Keratinocyte (primary cell): Measurements from ENCODE around the gene PLA2G10.

Source experiments
- EZH2 ChIP-seq: IDR thresholded peaks from one replicate; pipeline ENCODE4 v1.6.1; 2012; ENCODE audit warnings: inconsistent platforms, mild to moderate bottlenecking, low read length, moderate library complexity
- TF ChIP-seq, protein P1 (sequence below), 3 experiments: IDR thresholded peaks in 1 of 3; conservative IDR thresholded peaks in 1 of 3; optimal IDR thresholded peaks in 1 of 3; 2 replicates in 2 of 3; 3 replicates in 1 of 3; pipeline versions ENCODE3 to v1.5.1; 2011; ENCODE audit warnings: low read length in 3 of 3, mild to moderate bottlenecking in 3 of 3, moderate library complexity in 2 of 3, control low read depth in 1 of 3, inconsistent platforms in 1 of 3; ENCODE audit not compliant: insufficient read depth in 2 of 3; ENCODE audit errors: extremely low read depth in 1 of 3

DNA sequence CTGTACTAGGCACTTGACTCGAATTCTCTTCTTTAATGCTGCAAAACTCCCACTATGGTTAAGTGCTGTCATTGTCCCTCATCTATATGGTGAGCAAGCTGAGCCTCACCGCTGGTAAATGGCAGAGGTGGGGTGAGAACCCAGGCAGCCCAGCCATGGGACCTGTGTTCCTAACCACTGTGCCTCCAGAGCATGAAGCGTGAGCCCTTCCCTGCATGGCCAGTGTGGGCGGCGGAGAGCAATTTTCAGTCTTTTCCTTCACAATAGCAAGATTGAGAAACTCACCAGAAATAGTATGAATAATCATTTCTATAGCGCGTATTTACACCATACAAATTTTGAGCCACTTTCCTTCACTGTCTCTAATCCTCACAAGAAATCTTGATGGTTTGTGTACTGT is 52.2 kb downstream of the PLA2G10 start:
- TF ChIP-seq, protein P1, sequence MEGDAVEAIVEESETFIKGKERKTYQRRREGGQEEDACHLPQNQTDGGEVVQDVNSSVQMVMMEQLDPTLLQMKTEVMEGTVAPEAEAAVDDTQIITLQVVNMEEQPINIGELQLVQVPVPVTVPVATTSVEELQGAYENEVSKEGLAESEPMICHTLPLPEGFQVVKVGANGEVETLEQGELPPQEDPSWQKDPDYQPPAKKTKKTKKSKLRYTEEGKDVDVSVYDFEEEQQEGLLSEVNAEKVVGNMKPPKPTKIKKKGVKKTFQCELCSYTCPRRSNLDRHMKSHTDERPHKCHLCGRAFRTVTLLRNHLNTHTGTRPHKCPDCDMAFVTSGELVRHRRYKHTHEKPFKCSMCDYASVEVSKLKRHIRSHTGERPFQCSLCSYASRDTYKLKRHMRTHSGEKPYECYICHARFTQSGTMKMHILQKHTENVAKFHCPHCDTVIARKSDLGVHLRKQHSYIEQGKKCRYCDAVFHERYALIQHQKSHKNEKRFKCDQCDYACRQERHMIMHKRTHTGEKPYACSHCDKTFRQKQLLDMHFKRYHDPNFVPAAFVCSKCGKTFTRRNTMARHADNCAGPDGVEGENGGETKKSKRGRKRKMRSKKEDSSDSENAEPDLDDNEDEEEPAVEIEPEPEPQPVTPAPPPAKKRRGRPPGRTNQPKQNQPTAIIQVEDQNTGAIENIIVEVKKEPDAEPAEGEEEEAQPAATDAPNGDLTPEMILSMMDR (optimal IDR thresholded peaks at IDR 0.05 in 1 of 3, IDR thresholded peaks at IDR 0.05 in 1 of 3, conservative IDR thresholded peaks at IDR 0.05 in 1 of 3; ENCODE audit: extremely low read depth in 1 of 3, insufficient read depth in 2 of 3, low read length in 3 of 3), result no peak
- TF ChIP-seq EZH2, result no peak
